AG09319 (cell line): ENCODE data around the gene CTNNA1.
"Not testable (repeated sequence)": the region's sequence is repeated elsewhere in the genome, so short reads cannot be mapped to it uniquely, and the experiment has no call there.

Experiments
- DNase-seq: peaks from one replicate; pipeline ENCODE4 v3.0.0-alpha.2; 2010; ENCODE audit warnings: low read depth; ENCODE audit errors: extremely low read depth
- TF ChIP-seq, protein P1 (sequence below): IDR thresholded peaks from 2 replicates; pipeline ENCODE4 v1.5.1; 2011; ENCODE audit warnings: low read depth, mild to moderate bottlenecking, inconsistent platforms, low read length, moderate library complexity

Gene CTNNA1

DNA sequence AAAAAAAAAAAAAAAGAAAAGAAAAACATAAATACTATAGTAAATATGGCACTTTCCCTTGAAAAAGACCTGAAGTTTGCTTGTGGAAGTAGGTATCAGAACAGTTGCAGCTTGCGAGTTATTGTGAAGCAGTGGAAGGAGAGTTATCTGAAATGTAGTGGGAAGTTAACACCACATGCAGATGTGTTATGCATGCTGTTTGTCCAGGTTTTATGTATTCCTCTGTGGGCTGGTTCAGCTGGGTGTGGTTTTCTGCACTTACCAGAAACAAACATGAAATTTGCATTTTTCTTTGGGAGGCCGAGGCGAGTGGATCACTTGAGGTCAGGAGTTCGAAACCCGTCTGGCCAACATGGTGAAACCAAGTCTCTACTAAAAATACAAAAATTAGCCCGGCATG lies 42.1 kb upstream of the CTNNA1 start:
- no peak for DNase-seq
- TF ChIP-seq, protein P1, sequence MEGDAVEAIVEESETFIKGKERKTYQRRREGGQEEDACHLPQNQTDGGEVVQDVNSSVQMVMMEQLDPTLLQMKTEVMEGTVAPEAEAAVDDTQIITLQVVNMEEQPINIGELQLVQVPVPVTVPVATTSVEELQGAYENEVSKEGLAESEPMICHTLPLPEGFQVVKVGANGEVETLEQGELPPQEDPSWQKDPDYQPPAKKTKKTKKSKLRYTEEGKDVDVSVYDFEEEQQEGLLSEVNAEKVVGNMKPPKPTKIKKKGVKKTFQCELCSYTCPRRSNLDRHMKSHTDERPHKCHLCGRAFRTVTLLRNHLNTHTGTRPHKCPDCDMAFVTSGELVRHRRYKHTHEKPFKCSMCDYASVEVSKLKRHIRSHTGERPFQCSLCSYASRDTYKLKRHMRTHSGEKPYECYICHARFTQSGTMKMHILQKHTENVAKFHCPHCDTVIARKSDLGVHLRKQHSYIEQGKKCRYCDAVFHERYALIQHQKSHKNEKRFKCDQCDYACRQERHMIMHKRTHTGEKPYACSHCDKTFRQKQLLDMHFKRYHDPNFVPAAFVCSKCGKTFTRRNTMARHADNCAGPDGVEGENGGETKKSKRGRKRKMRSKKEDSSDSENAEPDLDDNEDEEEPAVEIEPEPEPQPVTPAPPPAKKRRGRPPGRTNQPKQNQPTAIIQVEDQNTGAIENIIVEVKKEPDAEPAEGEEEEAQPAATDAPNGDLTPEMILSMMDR = no peak

GRCh38 chr5:138711811-138712210 lies 41.4 kb upstream of the CTNNA1 start:
- no peak for DNase-seq
- TF ChIP-seq, protein P1 = no peak

DNA sequence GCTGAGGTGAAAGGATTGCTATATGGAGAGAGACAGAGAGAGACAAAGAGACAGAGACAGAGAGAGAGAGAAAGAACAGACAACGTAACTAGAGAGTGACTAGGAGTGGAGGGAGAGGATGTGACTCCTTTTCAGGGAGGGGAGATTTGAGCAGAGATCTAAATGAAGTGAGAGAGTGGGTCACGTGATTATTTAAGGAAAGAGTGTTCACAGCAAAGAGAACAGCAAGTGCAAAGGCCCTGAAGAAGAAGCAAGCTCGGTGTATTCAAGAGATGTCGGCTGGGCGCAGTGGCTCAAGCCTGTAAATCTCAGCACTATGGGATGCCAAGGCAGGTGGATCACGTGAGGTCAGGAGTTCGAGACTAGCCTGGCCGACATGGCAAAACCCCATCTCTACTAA lies 40.9 kb upstream of the CTNNA1 start:
- no peak for DNase-seq
- TF ChIP-seq, protein P1 = no peak

- DNase-seq = no peak
- TF ChIP-seq, protein P1 = no peak
Measured at GRCh38 chr5:138712791-138713190, 40.4 kb upstream of the CTNNA1 start.

- TF ChIP-seq, protein P1 = no peak
- DNase-seq = no peak
Measured at GRCh38 chr5:138713247-138713646, 40.0 kb upstream of the CTNNA1 start.

DNA sequence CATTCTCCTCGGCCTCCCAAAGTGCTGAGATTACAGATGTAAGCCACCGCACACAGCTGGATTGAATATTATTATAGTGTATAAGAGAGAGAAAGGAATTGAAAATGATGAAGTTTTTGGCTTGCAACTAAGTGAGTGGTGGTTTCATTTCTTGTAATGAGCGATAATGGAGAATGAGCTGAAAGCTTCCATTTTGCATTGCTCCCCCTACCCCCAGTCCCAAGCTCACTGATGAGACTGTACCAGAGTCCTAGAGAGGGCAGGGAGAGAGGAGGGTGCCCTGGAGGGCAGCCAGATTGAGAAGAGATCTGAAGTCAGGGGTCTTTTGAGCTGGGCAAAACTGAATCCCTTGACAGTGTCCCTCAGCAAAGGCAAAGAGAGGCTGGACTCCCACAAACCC lies 38.5 kb upstream of the CTNNA1 start:
- no peak for DNase-seq

DNA sequence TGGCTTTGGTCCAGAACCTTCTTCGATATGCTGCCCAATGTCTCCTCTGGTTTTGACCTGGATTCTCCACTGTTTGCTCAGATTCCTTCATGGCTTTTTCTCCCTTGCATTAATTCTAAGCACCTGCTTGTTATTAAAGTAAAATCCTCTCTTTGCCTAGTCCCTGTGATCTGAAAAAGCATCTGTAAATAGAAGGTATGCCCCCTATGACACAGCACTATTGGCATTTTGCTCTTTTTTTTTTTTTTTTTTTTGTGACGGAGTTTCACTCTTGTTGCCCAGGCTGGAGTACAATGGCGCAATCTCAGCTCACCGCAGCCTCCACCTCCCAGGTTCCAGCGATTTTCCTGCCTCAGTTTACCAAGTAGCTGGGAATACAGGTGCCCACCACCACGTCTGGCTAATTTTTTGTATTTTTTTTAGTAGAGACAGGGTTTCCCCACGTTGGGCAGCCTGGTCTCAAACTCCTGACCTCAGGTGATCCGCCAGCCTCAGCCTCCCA lies 37.2 kb upstream of the CTNNA1 start:
- DNase-seq = not testable (repeated sequence)

More for the DNA sequence above, 38.5 kb upstream of the CTNNA1 start:
- TF ChIP-seq, protein P1 = no peak

DNA sequence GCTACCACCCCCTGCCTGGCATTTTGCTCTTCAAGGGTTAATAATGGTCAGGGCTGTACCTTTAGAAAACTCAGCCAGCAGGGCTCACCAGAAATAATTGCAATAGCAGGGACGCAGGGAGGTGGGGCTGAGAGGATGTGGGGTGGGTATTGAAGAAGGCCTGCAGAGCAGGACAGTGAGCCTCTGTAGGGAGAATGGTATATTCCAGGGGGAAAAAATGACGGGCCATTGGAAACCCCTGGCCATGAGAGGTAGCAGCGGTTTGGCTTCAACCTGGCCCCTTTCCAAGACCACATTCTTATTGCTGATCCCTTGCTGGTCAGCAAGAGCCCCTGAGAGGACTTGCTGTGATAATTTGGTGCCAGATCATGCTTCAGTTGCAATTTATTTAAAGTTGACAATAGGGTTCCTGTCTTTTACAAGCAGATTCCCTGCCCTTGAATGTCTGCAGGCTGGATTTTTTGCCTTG lies 36.7 kb upstream of the CTNNA1 start:
- DNase-seq = no peak
- TF ChIP-seq, protein P1 = no peak
